H9 (cell line): ENCODE results near the gene CENPM. TPM values are rescaled to one million over a fixed set of nuclear protein-coding genes. Genes with fewer than 3 reads are reported as not detected.

ENCODE experiments used
- DNase-seq: peaks from one replicate; pipeline ENCODE4 v3.0.0-alpha.2; 2017
- H2AFZ ChIP-seq: one replicate; pipeline ENCODE4 v1.6.1; 2013; ENCODE audit warnings: mild to moderate bottlenecking, low read length, control low read depth, moderate library complexity
- H2AK5ac ChIP-seq: 2 replicates; pipeline ENCODE4 v1.6.1; 2013; ENCODE audit warnings: low read length, control low read depth, mixed read lengths; ENCODE audit not compliant: insufficient read length
- H2BK120ac ChIP-seq: one replicate; pipeline ENCODE4 v1.6.1; 2013; ENCODE audit warnings: low read depth, mild to moderate bottlenecking, low read length, control low read depth, inconsistent platforms; ENCODE audit not compliant: poor library complexity, severe bottlenecking
- H2BK12ac ChIP-seq: 2 replicates; pipeline ENCODE4 v1.6.1; 2013; ENCODE audit warnings: low read length, control low read depth, mixed read lengths, low read depth; ENCODE audit not compliant: insufficient read length
- H2BK15ac ChIP-seq: 2 replicates; pipeline ENCODE4 v1.6.1; 2013; ENCODE audit warnings: low read depth, low read length, control low read depth
- H2BK20ac ChIP-seq: one replicate; pipeline ENCODE4 v1.6.1; 2013; ENCODE audit warnings: low read depth, mild to moderate bottlenecking, low read length, control low read depth, inconsistent platforms; ENCODE audit not compliant: poor library complexity, severe bottlenecking
- H2BK5ac ChIP-seq: 2 replicates; pipeline ENCODE4 v1.6.1; 2013; ENCODE audit warnings: low read length, control low read depth, mixed read lengths; ENCODE audit not compliant: insufficient read length
- H3K14ac ChIP-seq: 2 replicates; pipeline ENCODE4 v1.6.1; 2013; ENCODE audit warnings: low read length, control low read depth; ENCODE audit not compliant: insufficient read depth
- H3K18ac ChIP-seq: 2 replicates; pipeline ENCODE4 v1.6.1; 2013; ENCODE audit warnings: low read depth, mild to moderate bottlenecking, mixed read lengths, low read length, control low read depth; ENCODE audit not compliant: insufficient read length
- H3K23ac ChIP-seq: 2 replicates; pipeline ENCODE4 v1.6.1; 2013; ENCODE audit warnings: low read length, control low read depth, mixed read lengths, low read depth; ENCODE audit not compliant: insufficient read length
- H3K23me2 ChIP-seq: 2 replicates; pipeline ENCODE4 v1.6.1; 2013; ENCODE audit warnings: low read depth, mild to moderate bottlenecking, mixed read lengths, low read length, control low read depth; ENCODE audit not compliant: insufficient read length, poor library complexity, severe bottlenecking
- H3K27ac ChIP-seq: 2 replicates; pipeline ENCODE4 v1.5.1; 2013; ENCODE audit warnings: low read length, control low read depth, mixed read lengths, low read depth; ENCODE audit not compliant: insufficient read length
- H3K27me3 ChIP-seq: 2 replicates; pipeline ENCODE4 v1.6.1; 2013; ENCODE audit warnings: low read length, control low read depth, inconsistent platforms; ENCODE audit not compliant: insufficient read depth
- H3K4ac ChIP-seq: 2 replicates; pipeline ENCODE4 v1.6.1; 2013; ENCODE audit warnings: low read depth, mild to moderate bottlenecking, control low read depth, inconsistent platforms, low read length, moderate library complexity
- H3K4me1 ChIP-seq: 2 replicates; pipeline ENCODE4 v1.6.1; 2013; ENCODE audit warnings: low read length, control low read depth, inconsistent platforms; ENCODE audit not compliant: insufficient read depth
- H3K4me2 ChIP-seq: 2 replicates; pipeline ENCODE4 v1.6.1; 2013; ENCODE audit warnings: low read length, control low read depth, mixed read lengths; ENCODE audit not compliant: insufficient read length, insufficient read depth
- H3K56ac ChIP-seq: 2 replicates; pipeline ENCODE4 v1.6.1; 2013; ENCODE audit warnings: low read depth, mild to moderate bottlenecking, mixed read lengths, low read length, control low read depth; ENCODE audit not compliant: insufficient read length
- H3K79me1 ChIP-seq: 2 replicates; pipeline ENCODE4 v1.6.1; 2013; ENCODE audit warnings: low read depth, mild to moderate bottlenecking, moderate library complexity, low read length, control low read depth, inconsistent platforms; ENCODE audit not compliant: insufficient read depth, poor library complexity, severe bottlenecking
- H3K79me2 ChIP-seq: 2 replicates; pipeline ENCODE4 v1.6.1; 2013; ENCODE audit warnings: low read length, control low read depth, inconsistent platforms; ENCODE audit not compliant: insufficient read depth
- H3K9ac ChIP-seq: 2 replicates; pipeline ENCODE4 v1.6.1; 2013; ENCODE audit warnings: low read length, control low read depth, mixed read lengths; ENCODE audit not compliant: insufficient read length; ENCODE audit errors: extremely low read depth
- H3K9me3 ChIP-seq: one replicate; pipeline ENCODE4 v1.6.1; 2013; ENCODE audit warnings: low read depth, low read length, inconsistent platforms; ENCODE audit not compliant: control insufficient read depth
- H3T11ph ChIP-seq: one replicate; pipeline ENCODE4 v1.6.1; 2013; ENCODE audit warnings: mild to moderate bottlenecking, low read length, control low read depth, inconsistent platforms
- H4K20me1 ChIP-seq: one replicate; pipeline ENCODE4 v1.6.1; 2013; ENCODE audit not compliant: control insufficient read depth, insufficient read length, insufficient read depth
- H4K5ac ChIP-seq: 2 replicates; pipeline ENCODE4 v1.6.1; 2013; ENCODE audit warnings: low read depth, mild to moderate bottlenecking, mixed read lengths, low read length, control low read depth; ENCODE audit not compliant: insufficient read length
- H4K8ac ChIP-seq: replicated peaks from 2 replicates; pipeline ENCODE4 v1.6.1; 2013; ENCODE audit warnings: low read length, control low read depth, mixed read lengths, low read depth; ENCODE audit not compliant: insufficient read length
- H4K91ac ChIP-seq: 2 replicates; pipeline ENCODE4 v1.6.1; 2013; ENCODE audit warnings: low read depth, mild to moderate bottlenecking, moderate library complexity, mixed read lengths, low read length, control low read depth; ENCODE audit not compliant: insufficient read length
- H3K27ac Mint-ChIP-seq, 3 experiments: 2 replicates in 2 of 3; 3 replicates in 1 of 3; pipeline ENCODE4 v1.8.0; 2020 to 2021; ENCODE audit warnings: mixed read lengths in 3 of 3, mild to moderate bottlenecking in 1 of 3, moderate library complexity in 1 of 3
- H3K27me3 Mint-ChIP-seq: 2 replicates; pipeline ENCODE4 v1.8.0; 2021; ENCODE audit warnings: low read depth, mild to moderate bottlenecking, moderate library complexity, mixed read lengths
- H3K36me3 Mint-ChIP-seq, 3 experiments: 2 replicates in 2 of 3; 3 replicates in 1 of 3; pipeline ENCODE4 v1.8.0; 2020 to 2021; ENCODE audit warnings: low read depth in 3 of 3, mixed read lengths in 3 of 3; ENCODE audit not compliant: insufficient read depth in 1 of 3
- H3K4me1 Mint-ChIP-seq, 2 experiments: 2 replicates each; pipeline ENCODE4 v1.8.0; 2020; ENCODE audit warnings: mixed read lengths in 2 of 2
- H3K4me3 Mint-ChIP-seq, 2 experiments: 2 replicates in 1 of 2; 3 replicates in 1 of 2; pipeline ENCODE4 v1.8.0; 2020 to 2021; ENCODE audit warnings: mild to moderate bottlenecking in 2 of 2, mixed read lengths in 2 of 2, moderate library complexity in 1 of 2
- H3K9me3 Mint-ChIP-seq, 2 experiments: 2 replicates in 1 of 2; 3 replicates in 1 of 2; pipeline ENCODE4 v1.8.0; 2020; ENCODE audit warnings: mild to moderate bottlenecking in 2 of 2, mixed read lengths in 2 of 2, moderate library complexity in 1 of 2
- CTCF ChIP-seq: fragments of 200-600 bp; sonication (generic); conservative IDR thresholded peaks from 3 replicates; pipeline ENCODE4 v1.8.0; 2021; ENCODE audit warnings: antibody characterized with exemption, mild to moderate bottlenecking
- WGBS: extraction: QIAGEN DNeasy Blood & Tissue Kit; methylation state at CpG from one replicate; pipeline ENCODE4 v1.1.7; 2013; ENCODE audit warnings: missing lambda C conversion rate, low lambda C conversion rate, mixed read lengths; ENCODE audit not compliant: insufficient read length; ENCODE audit errors: extremely low coverage; 5-methylcytosine and 5-hydroxymethylcytosine counted together
- total RNA-seq: library from RNA; stranded (reverse); gene quantifications from 2 replicates; pipeline ENCODE4 v1.2.1, GENCODE V29; 2021

The CENPM gene
- total RNA-seq, 1 experiment from 2014 or later = 36.5 TPM

GRCh38 chr22:41939981-41940831 is 6.7 kb downstream of the CENPM start:
- Histone ChIP-seq H3K79me1 (no peaks in the 10 kb centered on the region), H3K14ac (no peak overlapping the region), H4K8ac (no peak overlapping the region), H3K18ac (no peak overlapping the region), H3K9ac (no peak overlapping the region), H2BK120ac (no peak overlapping the region), H3K56ac (no peak overlapping the region), H2AK5ac (no peak overlapping the region), H2AFZ (no peak overlapping the region), H3T11ph (no peak overlapping the region), H4K20me1 (peaks cover 2% of the 10 kb centered on the region), H3K4ac (no peak overlapping the region), H3K27ac (no peak overlapping the region), H4K91ac (no peak overlapping the region), H3K79me2 (no peaks in the 10 kb centered on the region), H2BK12ac (no peak overlapping the region), H3K23ac (no peak overlapping the region), H2BK15ac (no peak overlapping the region), H3K4me1 (no peaks in the 10 kb centered on the region), H3K4me2 (no peak overlapping the region), H4K5ac (no peak overlapping the region), H3K23me2 (no peaks in the 10 kb centered on the region), H3K9me3 (no peaks in the 10 kb centered on the region), H2BK20ac (no peak overlapping the region), H3K27me3 (no peaks in the 10 kb centered on the region), H2BK5ac (no peak overlapping the region)
- Mint-ChIP-seq H3K4me1 (peaks cover 14 to 15% of the 10 kb centered on the region in 2 experiments; a peak in 3 of 4 replicates), H3K36me3 (peaks cover 58 to 74% (median 74%) of the 10 kb centered on the region in 3 experiments; a peak in 6 of 7 replicates), H3K27me3 (no peaks in the 10 kb centered on the region; the same call in 1 of the 2 replicates), H3K9me3 (no peaks in the 10 kb centered on the region; a peak in 1 of 5 replicates), H3K27ac (peak overlapping the region; percentile 77 to 97 (median 83); a peak in 6 of 7 replicates), H3K4me3 (no peak overlapping the region)
- no peak for TF ChIP-seq CTCF
- no CpG with 5 or more reads among the region's 13 CpGs for WGBS
- DNase-seq = no peak
